Measurements from ENCODE around the gene PDZD2.
"Not testable (repeated sequence)": the region's sequence is repeated elsewhere in the genome, so short reads cannot be mapped to it uniquely, and the experiment has no call there.

PDZD2 gene

DNA sequence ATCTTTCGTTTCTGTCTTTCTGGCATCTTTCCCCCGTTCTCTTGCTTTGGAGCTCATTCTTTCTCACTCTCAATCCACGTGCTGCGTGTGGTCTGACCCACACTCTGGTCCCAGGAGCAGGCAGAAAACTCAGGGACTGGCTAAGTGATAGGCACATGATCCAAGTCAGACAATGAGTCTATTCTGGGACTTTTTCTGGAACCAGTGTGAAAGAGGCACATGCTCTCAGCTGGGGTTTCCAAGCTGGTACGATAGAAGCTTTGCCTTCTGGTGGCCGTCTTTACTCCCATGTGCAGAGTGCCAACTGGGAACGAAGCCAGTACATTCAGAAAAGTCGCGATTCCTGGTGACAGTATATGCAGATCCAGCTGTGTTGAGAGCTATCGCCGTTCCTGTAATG is 94.4 kb downstream of the PDZD2 start:
- no peak for DNase-seq (ENCODE audit: low spot score)

DNA sequence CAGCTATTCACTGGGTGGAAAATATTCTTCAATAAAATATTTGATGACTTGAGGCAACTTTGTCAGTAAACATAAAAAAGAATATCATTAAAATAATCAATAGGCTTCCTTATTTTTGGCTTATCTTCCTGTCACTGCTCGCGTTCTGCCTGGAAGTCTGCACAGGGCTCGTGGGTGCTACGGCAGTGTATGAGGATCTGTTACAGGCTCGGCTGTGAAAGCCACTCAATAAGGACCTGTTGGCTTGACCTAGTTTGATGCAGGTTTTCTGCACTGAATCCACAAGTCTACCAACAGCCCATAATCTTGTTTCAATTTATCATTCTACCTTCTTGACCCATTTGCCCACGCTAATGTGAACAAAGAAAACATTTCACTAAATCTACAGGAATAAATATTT is 97.2 kb downstream of the PDZD2 start:
- DNase-seq (ENCODE audit: low spot score) = no peak

DNA sequence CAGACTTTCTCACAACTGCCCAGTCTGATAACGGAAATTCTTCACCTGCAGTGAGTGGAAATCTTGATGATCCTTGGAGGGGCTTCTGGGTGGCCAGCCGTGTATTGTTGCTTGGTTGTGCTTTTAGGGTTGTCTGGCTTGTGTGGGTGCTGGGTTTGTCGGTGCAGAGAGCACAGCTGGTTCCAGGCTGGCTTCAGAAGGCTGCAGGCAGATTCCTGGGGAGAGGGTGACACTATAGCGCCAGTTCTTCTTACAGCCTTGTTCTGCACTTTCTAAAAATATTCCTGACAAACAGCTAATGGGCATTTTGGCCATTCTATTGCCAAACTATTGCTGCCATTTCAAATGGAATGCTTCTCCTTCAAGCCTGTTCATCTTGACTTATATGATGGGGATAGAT is 99.3 kb downstream of the PDZD2 start:
- DNase-seq (ENCODE audit: low spot score) = no peak

DNA sequence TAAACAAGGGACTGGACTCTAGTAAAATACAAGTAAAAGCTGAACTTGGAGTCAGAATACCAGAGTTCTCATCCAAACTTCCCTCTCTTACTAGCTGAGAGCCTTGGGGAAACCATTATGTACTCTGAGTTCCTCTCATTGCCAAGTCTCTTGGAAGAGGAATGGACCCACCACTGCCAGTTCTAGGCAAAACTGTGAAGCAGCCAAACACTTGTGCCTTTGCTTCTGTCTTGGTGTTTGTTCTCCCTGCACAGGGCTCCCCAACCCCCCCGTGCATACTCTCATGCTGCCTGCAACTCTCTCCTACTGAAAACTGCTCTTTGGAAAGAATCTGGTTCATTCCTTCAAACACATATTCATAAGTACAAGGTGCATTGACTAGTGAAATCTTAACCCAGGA is 102.6 kb downstream of the PDZD2 start:
- no peak for DNase-seq (ENCODE audit: low spot score)

DNA sequence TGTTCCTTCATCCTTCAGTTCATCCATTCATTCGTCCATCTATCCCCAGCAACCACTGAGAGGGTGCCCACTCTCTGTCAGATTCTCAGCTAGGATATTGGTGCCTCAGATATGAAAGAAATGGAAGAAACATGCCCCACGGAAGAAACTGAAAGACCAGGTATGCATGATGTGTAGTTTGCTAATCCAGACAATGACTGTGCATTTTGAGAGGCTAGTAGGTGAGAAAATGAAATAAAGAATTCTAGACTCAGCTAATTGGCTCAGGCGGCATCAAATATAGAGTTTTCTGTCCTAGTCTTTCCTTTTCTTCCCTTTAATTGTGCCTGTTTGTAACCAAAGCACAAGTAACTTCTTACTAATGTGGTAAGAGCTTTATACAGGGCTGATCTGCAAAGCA is 104.7 kb downstream of the PDZD2 start:
- DNase-seq (ENCODE audit: low spot score) = no peak

DNA sequence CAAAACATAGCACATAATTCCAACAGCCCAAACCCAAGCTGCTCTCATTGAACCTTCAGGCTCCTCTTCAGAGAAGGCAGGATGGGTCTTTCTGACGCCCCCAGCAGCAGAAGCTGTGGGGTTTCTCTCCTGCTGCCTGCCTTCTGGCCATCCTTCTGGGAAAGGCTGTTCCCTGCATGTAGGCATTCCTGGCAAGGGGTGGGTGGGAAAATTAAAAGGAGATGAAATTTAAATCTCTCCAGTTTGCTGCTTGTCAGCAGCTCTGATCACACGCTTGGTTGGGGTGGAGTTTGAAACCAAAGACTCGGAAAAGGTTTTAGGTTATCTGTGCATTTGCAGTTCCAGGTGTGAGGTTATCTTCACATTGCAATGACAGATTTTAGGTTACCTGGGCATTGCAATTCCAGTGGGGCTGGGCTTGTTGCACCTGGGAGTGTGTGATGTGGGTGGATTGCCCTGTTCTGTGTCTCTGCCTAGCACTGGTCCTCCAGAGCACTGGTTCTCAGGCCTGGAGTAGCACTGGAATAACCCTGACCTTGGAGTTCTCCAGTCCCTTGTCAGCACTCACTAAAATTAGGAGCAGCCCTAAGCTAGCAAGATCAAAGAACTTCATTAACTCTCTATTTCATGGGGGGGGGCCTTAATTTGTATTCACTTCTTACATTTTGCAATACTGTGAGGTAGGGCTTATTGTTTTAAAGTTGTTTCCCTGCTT is 109.7 kb downstream of the PDZD2 start:
- no peak for DNase-seq (ENCODE audit: low spot score)

DNA sequence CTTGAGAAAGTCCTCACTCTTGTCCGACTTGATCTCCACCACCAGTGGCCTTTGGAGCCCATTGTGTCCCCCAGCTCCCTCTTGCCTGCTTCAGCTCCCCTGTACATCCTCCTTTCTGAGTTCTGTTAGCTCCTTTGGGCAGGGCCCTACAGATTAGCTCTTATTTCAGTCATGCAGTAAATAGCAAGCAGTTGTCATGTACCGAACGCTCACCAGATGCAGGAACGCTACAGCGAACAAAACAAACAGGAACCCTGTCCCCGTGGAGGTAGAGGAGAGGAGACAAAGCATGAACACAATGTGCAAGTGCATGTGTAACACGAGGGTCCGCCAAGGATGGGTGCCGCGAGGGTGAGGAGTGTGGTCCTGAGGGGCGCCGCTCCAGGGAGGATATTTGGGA is 111.3 kb downstream of the PDZD2 start:
- no peak for DNase-seq (ENCODE audit: low spot score)

DNA sequence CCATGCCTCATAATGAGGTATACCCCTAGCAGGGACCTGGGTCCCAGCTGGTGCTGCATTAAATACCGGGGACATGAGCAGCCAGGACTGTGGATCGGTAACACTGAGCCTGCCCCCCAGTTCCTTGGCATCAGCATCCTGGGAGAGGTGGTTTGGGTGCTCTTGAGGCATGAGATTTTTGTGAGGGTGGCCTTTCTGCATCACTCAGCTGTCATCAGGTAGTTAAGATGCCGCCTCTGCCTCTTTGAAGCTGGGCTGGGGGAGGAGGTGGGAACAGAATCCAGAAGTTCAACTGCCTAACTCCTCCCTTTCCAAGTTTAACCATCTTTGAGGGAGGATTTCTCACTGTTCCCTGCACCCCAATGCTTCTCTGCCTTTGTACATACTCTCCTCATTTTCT is 112.7 kb downstream of the PDZD2 start:
- DNase-seq (ENCODE audit: low spot score) = no peak

DNA sequence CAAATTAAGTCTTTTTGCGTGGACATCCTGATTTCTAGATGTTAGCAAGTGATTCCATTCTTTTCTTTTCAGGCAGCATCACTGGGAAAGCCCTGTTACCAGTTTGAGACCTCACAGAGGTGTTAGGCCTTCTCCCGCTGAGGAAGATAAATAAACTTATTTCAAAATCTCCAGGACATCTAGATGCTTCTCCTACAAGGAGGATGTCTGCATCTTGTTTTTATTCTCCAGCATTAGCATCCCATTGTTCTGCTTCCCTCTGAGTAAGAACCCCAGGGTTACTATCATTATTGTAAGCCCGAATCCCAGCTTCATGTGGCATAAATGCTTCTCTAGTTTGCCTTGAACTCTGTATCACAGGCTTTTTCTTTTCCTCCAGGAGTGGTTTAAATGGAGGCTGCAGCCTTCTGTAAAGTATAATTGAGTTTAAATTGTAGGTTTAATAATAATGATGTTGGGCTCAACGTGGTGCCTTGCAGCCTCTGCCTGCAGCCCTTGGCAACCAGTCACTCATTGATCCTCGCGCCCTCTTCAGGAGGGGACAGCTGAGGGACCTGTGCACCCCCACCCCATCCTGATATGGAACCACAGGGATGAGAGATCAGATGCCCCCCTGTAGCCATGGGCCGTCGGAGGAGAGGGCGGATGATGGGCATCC is 114.9 kb downstream of the PDZD2 start:
- no peak for DNase-seq (ENCODE audit: low spot score)

DNA sequence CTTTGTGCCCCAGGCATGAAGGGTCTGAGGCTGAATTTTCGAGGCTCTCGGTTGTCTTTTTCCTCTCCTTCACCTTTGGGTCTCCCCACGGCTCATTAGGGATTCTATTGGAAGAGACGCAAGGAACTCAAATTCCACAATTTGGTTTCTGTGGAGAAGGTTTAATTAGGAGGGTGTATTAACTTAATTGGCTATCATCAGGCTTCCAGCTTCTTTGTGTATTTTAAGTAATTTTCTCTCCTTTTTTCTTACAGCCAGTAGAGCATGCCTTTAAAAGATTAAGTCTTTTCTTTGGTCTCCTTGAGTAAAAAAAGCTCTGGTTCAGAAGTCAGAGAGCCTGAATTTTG is 115.4 kb downstream of the PDZD2 start:
- DNase-seq (ENCODE audit: low spot score) = no peak

DNA sequence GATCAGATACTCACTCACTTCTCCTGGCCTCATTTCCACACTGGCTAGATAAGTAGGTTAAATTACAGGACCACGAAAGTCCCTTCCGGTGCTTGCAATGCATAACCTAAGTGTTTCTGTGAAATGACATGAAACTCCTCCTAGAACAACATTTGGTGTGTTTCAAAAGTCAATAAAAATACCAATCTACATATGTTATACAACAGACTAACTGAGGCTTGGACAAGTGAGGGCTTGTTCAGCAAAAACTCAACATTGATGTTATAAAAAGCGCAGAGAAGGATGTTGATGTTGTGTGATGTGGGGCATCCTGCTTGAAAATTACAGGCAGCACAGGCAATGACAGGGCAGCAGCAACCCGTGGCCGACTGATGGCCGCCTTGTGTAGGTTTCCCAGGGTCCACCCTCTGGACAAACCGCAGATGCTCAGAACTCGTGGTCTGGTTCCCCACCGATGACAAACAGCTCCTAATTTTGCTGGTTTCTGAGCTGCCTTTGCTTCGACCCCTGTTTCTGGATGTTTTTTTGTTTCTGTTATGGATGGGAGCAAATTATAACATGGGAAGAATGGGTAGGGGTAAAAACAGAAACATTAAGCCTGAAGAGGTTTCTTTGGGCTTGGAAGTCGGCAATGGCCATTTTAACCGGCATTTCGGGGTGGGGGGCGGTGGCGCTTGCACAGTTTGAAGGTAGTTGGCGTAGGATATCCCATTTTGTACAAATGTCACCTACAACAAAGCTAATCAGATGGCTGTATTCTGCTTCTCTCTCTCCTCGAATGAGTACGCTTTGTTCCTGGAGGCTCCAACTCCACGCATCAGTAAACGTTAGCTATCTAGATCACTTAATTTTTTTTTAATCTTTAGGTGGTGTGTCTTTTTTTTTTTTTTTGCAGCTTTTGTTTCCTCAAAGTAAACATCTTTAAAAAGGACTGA is 116.1 kb downstream of the PDZD2 start:
- DNase-seq (ENCODE audit: low spot score) = no peak

DNA sequence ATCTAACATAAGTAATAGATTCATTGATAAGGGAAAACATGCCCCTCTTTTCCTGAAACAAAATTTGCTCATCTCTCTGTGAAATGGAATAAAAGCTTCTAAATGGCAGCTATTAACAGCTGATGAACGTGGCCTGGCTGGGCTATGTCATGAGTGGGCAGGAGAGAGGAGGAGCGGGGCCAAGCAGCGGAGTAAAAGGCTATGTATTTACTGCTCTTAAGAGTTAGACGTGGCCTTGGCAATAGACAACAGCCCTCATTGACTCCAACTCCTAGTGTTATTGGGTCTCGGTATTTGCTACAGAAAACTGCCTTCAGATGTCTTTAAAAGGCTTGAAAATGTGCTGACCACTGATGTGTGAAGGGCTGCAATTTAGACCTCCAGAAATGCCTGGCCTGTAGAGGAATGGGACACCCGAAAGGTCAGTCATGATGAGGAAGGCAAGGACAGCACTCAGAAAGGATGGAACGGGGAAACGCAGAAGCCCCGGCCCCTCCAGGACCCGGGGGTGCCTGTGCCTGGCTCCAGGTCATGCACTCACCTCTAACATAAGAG is 116.8 kb downstream of the PDZD2 start:
- DNase-seq (ENCODE audit: low spot score) = no peak

DNA sequence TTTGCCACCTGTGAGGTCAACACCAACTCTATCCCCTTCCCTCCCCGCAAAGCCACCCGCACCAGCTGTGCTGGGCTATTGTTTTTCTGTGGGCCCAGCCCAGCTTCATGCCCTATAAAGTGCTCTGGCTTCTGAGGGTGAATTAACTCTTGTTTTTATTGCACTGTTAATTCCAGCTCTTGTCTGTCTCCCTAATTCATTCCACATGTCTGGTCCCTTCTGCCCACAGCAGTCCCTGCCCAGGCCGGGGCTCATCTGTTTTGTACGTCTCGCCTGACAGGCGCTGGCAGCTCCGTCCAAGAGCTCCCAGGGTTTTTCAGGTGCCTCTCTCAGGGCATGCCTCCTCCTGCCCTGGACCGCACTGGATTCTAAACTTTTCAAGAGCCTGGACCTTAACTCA is 118.9 kb downstream of the PDZD2 start:
- no peak for DNase-seq (ENCODE audit: low spot score)

DNA sequence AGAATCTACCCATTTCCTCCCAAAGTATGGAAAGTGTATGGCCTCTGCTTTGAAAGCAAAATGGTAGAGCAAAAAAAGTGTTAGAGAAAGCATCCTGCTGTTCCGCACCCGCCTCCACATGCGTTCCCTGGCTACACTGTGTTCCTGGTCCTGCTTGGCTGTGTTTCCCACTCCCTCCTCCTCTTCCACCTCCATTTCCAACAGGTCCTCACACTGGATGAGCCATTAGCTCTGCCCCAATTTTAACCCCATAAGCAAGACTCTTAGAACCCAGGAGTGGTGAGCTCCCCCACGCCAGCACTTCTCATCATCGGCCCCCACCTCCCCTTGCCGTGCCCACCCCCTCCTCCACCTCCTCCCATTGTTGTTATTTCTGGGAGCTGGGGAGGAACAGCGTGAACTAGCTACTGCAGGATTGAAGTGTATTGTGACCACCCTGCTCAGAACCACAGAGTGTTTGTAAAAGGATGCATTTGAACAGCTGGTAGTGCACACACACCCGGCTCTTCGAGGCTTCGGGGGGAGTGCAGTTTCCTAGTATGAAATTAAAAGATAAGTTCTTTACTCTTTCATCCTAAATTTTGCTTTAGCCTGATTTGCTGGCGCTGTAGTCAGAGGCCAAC is 120.0 kb downstream of the PDZD2 start:
- DNase-seq (ENCODE audit: low spot score) = no peak

DNA sequence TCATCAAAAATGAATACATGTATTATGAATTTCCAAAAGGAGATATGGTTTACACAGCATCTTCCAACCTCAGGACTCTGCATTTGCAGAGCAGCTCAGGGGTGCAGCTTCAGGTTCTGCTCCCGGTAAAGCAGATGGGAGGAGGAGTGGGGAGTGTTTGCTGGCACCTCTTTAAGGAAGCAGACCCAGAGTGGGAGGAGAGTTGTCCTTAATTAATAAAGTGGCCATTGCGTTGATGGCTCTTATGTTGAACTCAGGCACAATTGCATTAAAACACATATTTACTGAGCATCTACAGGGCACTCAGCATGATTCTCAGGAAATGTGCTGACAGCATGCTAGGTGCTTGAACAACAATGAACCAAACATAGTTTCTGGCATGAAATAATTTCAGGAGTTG is 121.0 kb downstream of the PDZD2 start:
- no peak for DNase-seq (ENCODE audit: low spot score)

DNA sequence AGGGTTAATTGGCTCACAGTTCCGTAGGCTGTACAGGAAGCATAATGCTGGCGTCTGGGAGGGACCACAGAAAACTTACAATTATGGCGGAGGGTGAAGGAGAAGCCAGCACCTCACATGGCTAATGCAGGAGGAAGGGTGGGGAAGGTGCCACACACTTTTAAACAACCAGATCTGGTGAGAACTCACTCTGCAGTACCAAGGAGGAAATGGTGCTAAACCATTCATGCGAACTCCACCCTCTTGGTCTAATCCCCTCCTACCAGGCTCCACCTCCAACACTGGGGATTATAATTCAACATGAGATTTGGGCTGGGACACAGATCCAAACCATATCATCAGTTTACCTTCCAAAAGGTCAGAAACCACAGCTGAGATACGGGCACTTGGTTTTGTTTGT is 122.9 kb downstream of the PDZD2 start:
- no peak for DNase-seq (ENCODE audit: low spot score)

DNA sequence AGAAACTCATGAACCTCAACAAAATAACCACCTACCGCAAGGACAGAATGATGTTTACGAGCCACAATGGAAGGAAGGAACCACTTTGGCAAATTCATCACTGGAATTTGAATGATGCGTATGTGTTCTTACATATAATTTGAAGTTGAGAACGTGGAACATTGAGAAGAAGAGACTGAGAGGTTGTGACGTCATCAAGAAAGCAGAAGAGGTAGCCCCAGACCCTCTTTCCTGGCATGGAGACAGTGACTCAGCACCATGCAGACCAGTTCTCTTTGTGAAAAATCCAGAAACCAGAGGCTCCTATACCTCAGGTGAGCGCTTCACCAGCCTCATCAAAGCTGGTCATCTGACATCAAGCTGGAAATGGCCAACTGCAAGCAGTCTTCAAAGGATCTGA is 124.5 kb downstream of the PDZD2 start:
- DNase-seq (ENCODE audit: low spot score) = no peak

DNA sequence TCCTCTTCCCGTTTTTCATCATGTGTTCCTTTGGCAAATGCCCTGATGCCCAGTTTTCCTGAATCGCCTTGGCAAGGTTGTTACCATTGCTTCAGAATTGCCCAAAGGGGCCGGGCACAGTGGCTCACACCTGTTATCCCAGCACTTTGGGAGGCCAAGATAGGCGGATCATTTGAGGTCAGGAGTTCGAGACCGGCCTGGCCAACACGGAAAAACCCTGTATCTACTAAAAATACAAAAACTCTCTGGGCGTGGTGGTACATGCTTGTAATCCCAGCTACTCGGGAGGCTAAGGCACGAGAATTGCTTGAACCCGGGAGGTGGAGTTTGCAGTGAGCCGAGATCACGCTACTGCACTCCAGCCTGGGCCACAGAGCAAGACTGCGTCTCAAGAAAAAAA is 125.8 kb downstream of the PDZD2 start:
- not testable (repeated sequence) for DNase-seq (ENCODE audit: low spot score)

DNA sequence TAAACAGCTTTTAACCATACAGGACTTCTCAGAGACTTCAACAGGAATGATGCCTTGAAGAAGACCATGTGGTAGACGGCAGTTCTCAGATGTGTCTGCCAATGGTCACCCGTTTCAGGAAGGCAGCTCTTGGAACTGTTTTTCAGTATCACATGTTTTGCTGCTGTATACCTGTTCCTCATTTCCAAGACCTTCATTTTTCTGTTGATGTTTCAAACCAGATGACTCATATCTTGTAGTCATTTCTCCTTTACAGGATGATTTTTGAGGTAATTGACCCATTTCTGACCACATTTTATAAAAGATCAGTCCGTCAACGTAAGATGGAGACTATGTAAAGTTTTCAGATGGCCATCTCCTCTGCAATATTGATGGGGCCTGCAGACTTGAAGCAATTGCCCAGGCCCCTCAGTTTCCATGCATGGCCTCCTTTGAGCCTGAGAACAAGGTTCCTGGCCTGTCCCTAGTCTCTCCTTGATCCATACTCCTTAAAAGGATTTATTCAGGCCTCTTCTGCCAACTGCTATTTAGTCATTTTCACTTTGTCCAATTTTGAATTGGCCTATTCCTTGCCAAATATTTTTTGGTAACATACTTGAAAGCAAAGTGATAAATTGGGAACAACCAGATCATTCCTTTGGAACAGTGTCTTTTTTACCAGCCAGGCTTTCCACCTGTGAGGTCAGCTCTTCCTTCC is 128.6 kb downstream of the PDZD2 start:
- DNase-seq (ENCODE audit: low spot score) = no peak

DNA sequence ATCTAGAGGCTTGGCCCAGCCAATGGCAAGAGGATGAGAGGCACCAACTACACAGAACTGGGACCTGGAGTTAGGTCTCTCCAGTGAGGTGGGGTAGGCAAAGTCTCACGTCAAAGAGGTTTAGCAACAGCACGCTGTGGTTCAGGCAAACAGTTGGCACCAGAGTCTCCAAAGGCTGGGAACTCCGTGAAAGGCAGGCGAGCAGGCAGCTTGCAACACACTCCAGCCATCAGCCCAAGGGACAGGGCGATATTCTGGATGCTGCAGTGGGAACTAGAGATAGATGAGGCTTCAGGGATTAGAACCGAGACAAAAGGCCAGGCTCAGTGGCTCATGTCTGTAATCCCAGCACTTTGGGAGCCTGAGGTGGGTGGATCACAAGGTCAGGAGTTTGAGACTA is 129.1 kb downstream of the PDZD2 start:
- no peak for DNase-seq (ENCODE audit: low spot score)

DNA sequence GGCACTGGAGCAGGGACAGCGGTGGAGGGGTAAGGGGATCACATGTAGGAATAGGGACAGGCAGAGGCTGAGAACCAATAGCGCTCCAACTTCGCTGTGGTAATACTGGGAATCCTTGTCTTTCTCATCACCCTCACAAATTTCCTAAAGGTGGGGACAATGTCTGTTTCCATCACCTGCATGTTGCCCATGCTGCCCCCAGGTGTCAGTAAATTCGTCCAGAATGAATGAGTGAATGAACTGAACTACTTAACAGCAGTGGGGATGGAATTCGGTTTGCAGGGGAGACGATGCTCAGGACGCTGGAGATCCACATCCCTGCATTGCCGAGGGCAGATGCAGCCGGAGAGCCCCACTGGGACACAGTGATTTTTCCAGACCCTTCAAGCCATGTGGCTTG is 129.9 kb downstream of the PDZD2 start:
- no peak for DNase-seq (ENCODE audit: low spot score)

DNA sequence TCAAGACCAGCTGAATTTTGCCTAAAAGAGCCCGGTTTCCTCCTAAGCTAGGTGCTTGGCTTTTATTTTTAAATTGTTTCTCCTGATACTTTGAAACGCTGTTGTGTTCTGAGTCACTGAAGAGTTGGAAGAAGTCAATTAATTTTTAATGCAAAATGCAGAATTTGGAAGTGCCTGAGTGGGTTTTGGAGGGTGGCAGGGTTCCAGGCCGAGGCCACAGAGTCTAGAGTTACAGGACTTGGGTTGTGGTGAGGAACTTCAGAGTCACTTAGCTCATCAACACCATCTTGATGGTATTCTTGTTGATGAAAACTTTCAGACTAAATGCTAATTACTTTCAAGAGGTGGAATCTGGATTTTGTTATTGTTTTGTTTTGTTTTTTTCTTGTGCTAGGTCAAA is 130.6 kb downstream of the PDZD2 start:
- DNase-seq (ENCODE audit: low spot score) = no peak

All from hematopoietic multipotent progenitor cell treated with erythropoietin and hydrocortisone succinate and interleukin-3 and kit ligand, for 17 days (in vitro differentiated cells).